GM12873 (cell line): ENCODE results near the gene SERPINF2.

ENCODE experiments used
- CTCF ChIP-seq: IDR thresholded peaks from 2 replicates; pipeline ENCODE4 v1.5.1; 2012; ENCODE audit warnings: low read depth, mild to moderate bottlenecking, moderate library complexity, low read length, control low read depth; ENCODE audit not compliant: insufficient read depth; ENCODE audit errors: missing control alignments

Gene SERPINF2

GRCh38 chr17:1713878-1714426, 28.7 kb upstream of the SERPINF2 start:
- TF ChIP-seq CTCF = peak; percentile 51

DNA sequence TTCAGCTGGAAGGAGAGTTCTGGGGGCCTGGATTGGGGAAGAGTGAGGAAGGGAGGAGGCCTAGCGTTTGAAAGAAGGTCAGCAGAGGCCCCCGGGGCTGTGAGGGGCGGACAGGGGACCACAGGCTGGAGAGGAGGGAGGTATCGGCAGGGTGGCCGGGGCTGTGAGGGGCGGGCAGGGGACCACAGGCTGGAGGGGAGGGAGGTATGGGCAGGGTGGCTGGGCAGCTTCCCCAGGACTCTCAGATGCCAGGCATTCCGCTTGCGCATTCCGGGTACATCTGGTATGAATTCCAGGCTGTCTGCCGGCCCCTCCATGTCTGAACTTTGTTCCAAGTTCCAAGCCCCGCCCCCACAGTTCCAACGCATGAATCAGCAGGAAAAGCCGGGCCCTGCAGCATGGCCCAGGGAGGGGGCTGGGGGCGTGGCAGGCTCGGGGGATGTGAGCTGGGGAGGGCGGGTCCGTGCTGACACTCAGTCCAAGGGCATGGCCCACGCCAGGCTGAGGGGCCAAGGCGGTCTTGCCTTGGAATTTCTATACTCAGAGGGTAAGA, 28.2 kb upstream of the SERPINF2 start:
- no peak for TF ChIP-seq CTCF

DNA sequence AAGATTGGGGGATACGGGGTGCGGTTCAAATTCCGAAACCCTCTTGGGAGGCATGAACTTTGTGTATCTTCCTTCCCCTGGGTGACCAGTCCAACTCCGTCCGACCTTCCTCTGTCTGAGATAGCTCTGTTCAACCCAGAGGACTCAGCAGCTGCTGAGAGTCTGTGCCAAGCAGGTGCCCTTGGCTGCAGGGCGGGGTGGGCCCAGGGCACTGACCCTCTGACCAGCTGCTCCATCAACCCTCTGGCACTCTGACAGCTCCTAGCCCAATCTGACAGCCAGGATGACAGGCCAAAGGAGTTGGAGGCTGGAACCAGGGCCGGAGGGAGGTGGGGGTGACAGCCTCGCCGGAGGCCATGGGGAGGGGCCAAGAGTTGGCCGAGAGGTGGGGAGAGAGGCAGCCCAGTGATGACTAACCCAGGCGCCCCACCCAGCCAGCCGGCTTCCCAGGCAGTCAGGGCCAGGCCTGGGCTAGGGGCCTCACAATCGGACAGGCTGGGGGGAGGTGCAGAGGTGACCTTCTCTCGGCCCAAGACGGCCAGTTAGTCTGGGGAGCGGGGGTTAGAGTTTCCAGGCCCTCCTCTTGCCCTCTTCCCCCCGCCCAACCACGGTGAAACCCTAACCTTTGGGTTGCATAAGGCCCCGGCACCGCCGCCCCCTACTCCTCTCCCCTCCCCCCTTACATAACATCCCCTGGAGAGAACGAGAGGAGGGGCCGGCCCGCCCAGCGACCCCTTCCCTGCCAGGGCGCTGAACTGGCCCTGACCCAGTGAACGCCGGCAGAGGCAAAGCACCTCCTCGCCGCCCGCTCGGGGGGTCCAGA, 27.5 kb upstream of the SERPINF2 start:
- no peak for TF ChIP-seq CTCF

GRCh38 chr17:1715803-1716075, 26.9 kb upstream of the SERPINF2 start:
- TF ChIP-seq CTCF = no peak

GRCh38 chr17:1716076-1716911, 26.4 kb upstream of the SERPINF2 start:
- TF ChIP-seq CTCF = no peak

DNA sequence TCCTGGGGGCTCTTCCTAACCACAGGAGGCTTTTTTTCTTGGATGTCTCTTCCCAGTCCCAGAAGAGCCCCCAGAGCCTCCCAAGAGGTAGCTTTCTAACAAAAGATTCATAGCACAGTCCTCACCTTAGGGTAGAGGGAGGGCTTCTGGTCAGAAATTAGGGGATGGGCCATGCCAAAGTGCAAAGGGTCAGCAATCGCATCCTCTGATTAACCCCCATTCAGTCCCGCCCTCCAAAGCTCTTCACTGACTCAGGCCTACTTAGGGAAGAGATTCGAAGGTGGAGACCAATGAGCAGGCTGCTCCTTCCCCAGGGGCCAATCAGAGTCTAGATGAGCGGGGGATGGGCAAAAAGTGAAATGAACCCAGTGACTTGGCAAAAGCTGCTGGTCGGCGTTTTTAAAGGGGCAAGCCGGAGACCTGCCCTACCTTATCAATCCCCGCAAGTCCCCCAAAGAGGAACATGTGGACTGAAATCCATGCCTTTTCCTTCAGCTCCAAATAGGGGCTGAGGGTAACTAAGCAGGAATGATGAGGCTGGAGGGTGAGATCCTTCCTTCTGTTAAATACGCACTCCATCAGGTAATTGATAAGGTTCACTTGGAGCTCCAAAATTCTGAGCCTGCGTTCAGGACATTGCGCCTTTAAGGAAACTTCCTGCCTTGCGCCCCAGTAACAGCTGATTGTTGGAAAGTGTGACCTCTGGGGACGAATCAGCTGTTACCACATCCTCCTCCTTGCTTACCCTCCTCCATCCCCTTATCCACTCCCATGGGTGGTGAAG, 25.6 kb upstream of the SERPINF2 start:
- no peak for TF ChIP-seq CTCF
